Measurements from ENCODE around the gene TMEM59.

The TMEM59 gene

GRCh38 chr1:54009406-54009805 lies 43.6 kb downstream of the TMEM59 start:
- Histone ChIP-seq H3K36me3 (ENCODE audit: insufficient read depth, low read length) (no peaks in the 10 kb centered on the region), H3K9ac (ENCODE audit: low read depth, low read length) (no peak overlapping the region), H3K27me3 (ENCODE audit: insufficient read depth, low read length, poor library complexity) (peaks cover 2% of the 10 kb centered on the region), H3K4me1 (ENCODE audit: insufficient read depth, low read length) (no peaks in the 10 kb centered on the region), H3K4me3 (ENCODE audit: low read depth in 1 of 2, low read length in 2 of 2) (no peak overlapping the region), H3K4me2 (ENCODE audit: insufficient read depth, low read length) (no peak overlapping the region), H3K27ac (ENCODE audit: low read length) (no peak overlapping the region), H3K9me3 (ENCODE audit: insufficient read depth, low read length, severe bottlenecking) (no peaks in the 10 kb centered on the region), H2AFZ (ENCODE audit: low read depth, low read length) (no peak overlapping the region), H4K20me1 (ENCODE audit: insufficient read depth, low read length) (no peaks in the 10 kb centered on the region), H3K79me2 (ENCODE audit: insufficient read depth, low read length) (no peaks in the 10 kb centered on the region)
- ATAC-seq (ENCODE audit: insufficient read depth, low read depth): no peak
- TF ChIP-seq EZH2 (IDR thresholded peaks at IDR 0.05; ENCODE audit: borderline replicate concordance, low read depth, low read length, severe bottlenecking) (no peak), CTCF (IDR thresholded peaks at IDR 0.05; ENCODE audit: borderline replicate concordance, extremely low read depth, low read length, poor library complexity, severe bottlenecking) (no peak)
- DNase-seq: no peak

GRCh38 chr1:54008876-54009275 lies 44.1 kb downstream of the TMEM59 start:
- no peak overlapping the region for H3K27ac ChIP-seq (ENCODE audit: low read length)
- TF ChIP-seq EZH2 (IDR thresholded peaks at IDR 0.05; ENCODE audit: borderline replicate concordance, low read depth, low read length, severe bottlenecking): no peak
- no peak for TF ChIP-seq CTCF (IDR thresholded peaks at IDR 0.05; ENCODE audit: borderline replicate concordance, extremely low read depth, low read length, poor library complexity, severe bottlenecking)
- H3K9ac ChIP-seq (ENCODE audit: low read depth, low read length): no peak overlapping the region
- no peaks in the 10 kb centered on the region for H3K79me2 ChIP-seq (ENCODE audit: insufficient read depth, low read length)
- no peaks in the 10 kb centered on the region for H4K20me1 ChIP-seq (ENCODE audit: insufficient read depth, low read length)
- H3K27me3 ChIP-seq (ENCODE audit: insufficient read depth, low read length, poor library complexity): peaks cover 2% of the 10 kb centered on the region
- H3K4me2 ChIP-seq (ENCODE audit: insufficient read depth, low read length): no peak overlapping the region
- no peaks in the 10 kb centered on the region for H3K4me1 ChIP-seq (ENCODE audit: insufficient read depth, low read length)
- DNase-seq (no peak), ATAC-seq (ENCODE audit: insufficient read depth, low read depth) (no peak)
- H3K9me3 ChIP-seq (ENCODE audit: insufficient read depth, low read length, severe bottlenecking): no peaks in the 10 kb centered on the region
- H2AFZ ChIP-seq (ENCODE audit: low read depth, low read length): no peak overlapping the region
- no peak overlapping the region for H3K4me3 ChIP-seq (ENCODE audit: low read depth in 1 of 2, low read length in 2 of 2)
- H3K36me3 ChIP-seq (ENCODE audit: insufficient read depth, low read length): no peaks in the 10 kb centered on the region

- no peak overlapping the region for H3K4me2 ChIP-seq (ENCODE audit: insufficient read depth, low read length)
- TF ChIP-seq CTCF (IDR thresholded peaks at IDR 0.05; ENCODE audit: borderline replicate concordance, extremely low read depth, low read length, poor library complexity, severe bottlenecking) (no peak), EZH2 (IDR thresholded peaks at IDR 0.05; ENCODE audit: borderline replicate concordance, low read depth, low read length, severe bottlenecking) (no peak)
- no peak overlapping the region for H3K27ac ChIP-seq (ENCODE audit: low read length)
- no peak for DNase-seq
- no peak overlapping the region for H3K9ac ChIP-seq (ENCODE audit: low read depth, low read length)
- H3K4me1 ChIP-seq (ENCODE audit: insufficient read depth, low read length): no peaks in the 10 kb centered on the region
- peaks cover 2% of the 10 kb centered on the region for H3K27me3 ChIP-seq (ENCODE audit: insufficient read depth, low read length, poor library complexity)
- no peaks in the 10 kb centered on the region for H4K20me1 ChIP-seq (ENCODE audit: insufficient read depth, low read length)
- no peaks in the 10 kb centered on the region for H3K9me3 ChIP-seq (ENCODE audit: insufficient read depth, low read length, severe bottlenecking)
- ATAC-seq (ENCODE audit: insufficient read depth, low read depth): no peak
- H3K36me3 ChIP-seq (ENCODE audit: insufficient read depth, low read length): no peaks in the 10 kb centered on the region
- H3K79me2 ChIP-seq (ENCODE audit: insufficient read depth, low read length): no peaks in the 10 kb centered on the region
- H3K4me3 ChIP-seq (ENCODE audit: low read depth in 1 of 2, low read length in 2 of 2): no peak overlapping the region
- H2AFZ ChIP-seq (ENCODE audit: low read depth, low read length): no peak overlapping the region
Observed at GRCh38 chr1:54007613-54008012, 45.4 kb downstream of the TMEM59 start.

GRCh38 chr1:54006508-54006907 lies 46.5 kb downstream of the TMEM59 start:
- DNase-seq (no peak), ATAC-seq (ENCODE audit: insufficient read depth, low read depth) (no peak)
- TF ChIP-seq CTCF (IDR thresholded peaks at IDR 0.05; ENCODE audit: borderline replicate concordance, extremely low read depth, low read length, poor library complexity, severe bottlenecking) (no peak), EZH2 (IDR thresholded peaks at IDR 0.05; ENCODE audit: borderline replicate concordance, low read depth, low read length, severe bottlenecking) (no peak)

More at GRCh38 chr1:54006508-54006907, 46.5 kb downstream of the TMEM59 start:
- no peaks in the 10 kb centered on the region for H3K79me2 ChIP-seq (ENCODE audit: insufficient read depth, low read length)
- no peaks in the 10 kb centered on the region for H3K36me3 ChIP-seq (ENCODE audit: insufficient read depth, low read length)
- H3K9me3 ChIP-seq (ENCODE audit: insufficient read depth, low read length, severe bottlenecking): no peaks in the 10 kb centered on the region
- H3K27ac ChIP-seq (ENCODE audit: low read length): no peak overlapping the region
- H3K4me2 ChIP-seq (ENCODE audit: insufficient read depth, low read length): no peak overlapping the region
- no peaks in the 10 kb centered on the region for H3K4me1 ChIP-seq (ENCODE audit: insufficient read depth, low read length)
- H4K20me1 ChIP-seq (ENCODE audit: insufficient read depth, low read length): no peaks in the 10 kb centered on the region
- no peak overlapping the region for H3K4me3 ChIP-seq (ENCODE audit: low read depth in 1 of 2, low read length in 2 of 2)
- no peak overlapping the region for H2AFZ ChIP-seq (ENCODE audit: low read depth, low read length)
- H3K27me3 ChIP-seq (ENCODE audit: insufficient read depth, low read length, poor library complexity): peaks cover 2% of the 10 kb centered on the region
- H3K9ac ChIP-seq (ENCODE audit: low read depth, low read length): no peak overlapping the region
